HG03196 (cell line): ENCODE data around the gene DIPK1A.

Experiments used
- ATAC-seq: cut with Tn5 transposase; IDR thresholded peaks from one replicate; pipeline ENCODE4 v1.9.1; 2021; ENCODE audit not compliant: unreplicated experiment

Gene DIPK1A

DNA sequence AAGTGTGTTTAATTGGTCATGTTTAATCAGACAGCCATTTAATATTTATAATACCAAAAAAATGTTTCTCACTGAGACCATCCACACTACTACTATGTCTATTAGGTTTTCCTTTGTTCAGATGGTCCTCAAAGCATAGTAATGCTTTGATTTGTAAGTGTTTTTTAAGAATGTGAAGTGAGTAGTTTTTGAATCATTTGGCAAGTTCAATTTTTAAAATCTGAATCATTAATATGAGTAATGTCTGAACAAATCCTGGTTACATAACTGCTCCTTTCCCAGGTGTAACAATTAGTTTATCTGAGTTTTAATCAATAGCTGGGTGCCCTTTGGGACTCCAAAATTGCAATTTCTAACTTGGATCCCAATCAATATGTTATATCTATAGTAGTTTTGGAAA lies 152.9 kb downstream of the DIPK1A start:
- no peak for ATAC-seq

GRCh38 chr1:92805216-92805615 lies 156.0 kb downstream of the DIPK1A start:
- no peak for ATAC-seq

GRCh38 chr1:92804721-92805201 lies 156.5 kb downstream of the DIPK1A start:
- no peak for ATAC-seq

DNA sequence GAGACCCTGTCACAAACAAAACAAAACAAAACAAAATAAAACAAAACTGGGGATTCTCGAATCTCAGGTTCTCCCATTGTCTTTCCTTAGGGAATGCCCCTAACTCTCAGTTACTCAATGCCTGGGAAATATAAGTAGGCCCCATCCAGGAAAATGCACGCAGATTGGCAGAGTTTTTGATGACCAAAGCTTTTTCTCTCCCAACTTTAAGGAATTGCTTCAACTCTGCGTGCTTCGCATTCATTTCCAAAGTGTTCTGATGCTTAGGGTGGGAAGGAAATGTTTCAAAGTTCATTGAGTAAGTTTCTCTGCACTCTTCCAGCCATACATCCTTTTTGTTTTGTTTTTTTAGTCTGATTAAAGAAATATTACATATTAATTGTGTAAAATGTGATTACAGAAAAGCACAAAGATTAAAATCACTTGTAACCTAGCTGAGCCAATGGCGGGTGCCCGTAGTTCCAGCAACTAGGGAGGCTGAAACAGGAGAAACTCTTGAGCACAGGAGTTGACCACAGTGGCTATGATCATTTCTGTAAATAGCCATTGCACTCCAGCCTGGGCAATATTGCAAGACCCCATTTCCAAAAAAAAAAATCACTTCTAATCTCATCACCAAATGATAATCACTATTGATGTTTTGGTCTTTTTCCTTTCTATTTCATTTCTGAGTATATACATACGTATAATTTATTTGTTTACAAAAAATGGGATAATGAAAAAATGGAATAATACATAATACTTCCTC lies 157.9 kb downstream of the DIPK1A start:
- ATAC-seq, result no peak

DNA sequence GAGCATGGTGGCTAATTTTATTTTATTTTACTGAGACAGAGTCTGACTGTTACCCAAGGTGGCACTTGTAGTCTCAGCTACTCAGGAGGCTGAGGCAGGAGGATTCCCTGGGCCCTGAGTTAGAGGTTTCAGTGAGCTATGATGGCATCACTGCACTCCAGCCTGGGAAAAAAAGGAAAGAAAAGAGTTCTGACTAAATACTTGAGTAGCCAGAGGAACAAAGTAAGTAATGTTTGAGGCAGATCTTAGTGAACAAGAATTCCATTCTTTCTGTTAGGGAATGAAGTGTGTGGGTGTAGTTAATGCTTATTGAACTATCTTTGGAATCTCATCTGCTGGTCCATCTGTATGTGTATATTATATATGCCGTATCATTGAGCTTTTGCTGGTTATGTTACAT lies 163.3 kb downstream of the DIPK1A start:
- no peak for ATAC-seq

DNA sequence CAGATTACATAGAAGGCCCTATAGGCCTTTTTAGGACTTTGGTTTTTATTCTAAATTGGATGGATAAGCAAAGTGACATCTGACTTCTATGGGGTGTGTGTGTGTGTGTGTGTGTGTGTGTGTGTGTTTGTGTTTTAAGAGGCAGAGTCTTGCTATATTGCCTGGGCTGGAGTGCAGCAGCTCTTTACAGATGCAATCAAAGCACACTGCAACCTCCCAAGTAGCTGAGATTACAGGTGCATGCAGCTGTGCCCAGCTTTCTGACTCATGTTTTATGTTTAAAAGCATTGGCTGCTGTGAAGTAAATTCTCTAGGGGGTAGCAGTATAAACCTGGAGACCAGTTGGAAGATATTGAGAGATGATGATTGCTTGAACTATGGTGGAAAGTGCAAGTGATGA lies 164.0 kb downstream of the DIPK1A start:
- no peak for ATAC-seq

- ATAC-seq, result no peak
Measured at GRCh38 chr1:92795166-92795565, 166.1 kb downstream of the DIPK1A start.

DNA sequence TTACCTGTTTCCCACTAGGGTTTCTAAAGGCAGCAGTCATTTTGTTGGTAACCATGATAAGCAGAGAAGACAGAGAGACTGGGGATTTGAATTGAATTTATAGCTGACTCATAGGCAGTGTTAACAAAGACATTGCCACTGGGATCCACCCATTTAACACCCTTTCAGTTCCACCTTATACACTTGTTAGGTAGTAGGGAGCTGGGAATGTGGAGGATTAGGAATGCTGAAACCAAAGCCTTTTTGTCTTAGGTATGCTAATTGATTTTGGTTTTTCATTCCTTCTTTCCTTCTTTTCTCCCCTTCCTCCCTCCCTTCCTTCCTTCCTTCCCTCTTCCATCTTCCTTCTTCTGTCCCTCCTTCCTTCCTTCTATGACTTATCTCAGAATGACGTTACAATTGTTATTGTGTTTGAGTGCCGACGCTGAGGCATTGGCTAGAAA lies 168.9 kb downstream of the DIPK1A start:
- ATAC-seq, result no peak
